K562 (cell line): Measurements from ENCODE around the gene CITED1. TPM values are rescaled to one million over a fixed set of nuclear protein-coding genes. Genes with fewer than 3 reads are reported as not detected.
A peak's percentile ranks its signal among the peaks of the same experiment; 100 is the strongest.

Source experiments
- ATAC-seq: fragments of 200-7000 bp; cut with Tn5 transposase; 3 replicates; pipeline ENCODE4 v1.9.1; 2020; ENCODE audit warnings: moderate library complexity
- BruUV-seq: library from RNA; stranded (reverse); fragments of 400-500 nt; replicated peaks from 2 replicates; lab custom pipeline; 2021; lab: Mats Ljungman, UMichigan
- CTCF ChIA-PET: fragments of 300-600 bp; formaldehyde crosslinking; extraction: SDS; loops from one replicate; lab custom pipeline; 2021; ENCODE audit warnings: low intra/inter-chr PET ratio; lab: Yijun Ruan, JAX
- POLR2A ChIA-PET: fragments of 300-600, 350-650 bp; sonication (Branson Sonifier 250); formaldehyde crosslinking; extraction: SDS; loops from one replicate; lab custom pipeline; 2021; ENCODE audit warnings: antibody characterized with exemption, inconsistent platforms; lab: Yijun Ruan, JAX
- DNase-seq, 4 experiments: peaks; one replicate each; pipeline versions ENCODE4 v3.0.0 to v3.0.0-alpha.2; 2011 to 2018; ENCODE audit warnings: low spot score in 3 of 4, mixed read lengths in 3 of 4; ENCODE audit errors: extremely low read depth in 1 of 4
- FAIRE-seq: peaks from 2 replicates; lab custom pipeline; 2011; peaks lifted over from hg19 to GRCh38; lab: Jason Lieb, UNC
- H2AFZ ChIP-seq: 2 replicates; pipeline ENCODE4 v1.6.0; 2011; ENCODE audit warnings: low read depth, low read length, control low read depth, inconsistent platforms
- H3K27ac ChIP-seq: fragments of 200-600 bp; 3 replicates; pipeline ENCODE4 v1.8.0; 2011; ENCODE audit warnings: low read depth, mild to moderate bottlenecking, control low read depth, inconsistent platforms, low read length, moderate library complexity, mixed read lengths; ENCODE audit errors: extremely low read depth
- H3K27me3 ChIP-seq, 2 experiments: fragments of 300-600 bp in 1 of 2; 2 replicates in 1 of 2; 3 replicates in 1 of 2; pipeline versions ENCODE4 v1.6.0 to v1.8.0; 2011; ENCODE audit warnings: inconsistent platforms in 2 of 2, low read length in 2 of 2, mild to moderate bottlenecking in 1 of 2, mixed read lengths in 1 of 2, moderate library complexity in 1 of 2; ENCODE audit not compliant: control insufficient read depth in 2 of 2, insufficient read depth in 2 of 2
- H3K36me3 ChIP-seq: fragments of 300-600 bp; 3 replicates; pipeline ENCODE4 v1.8.0; 2011; ENCODE audit warnings: mild to moderate bottlenecking, low read length, inconsistent platforms; ENCODE audit not compliant: control insufficient read depth, insufficient read depth
- H3K4me1 ChIP-seq, 2 experiments: fragments of 200-600 bp in 1 of 2; replicated peaks in 1 of 2; 2 replicates in 1 of 2; 3 replicates in 1 of 2; pipeline versions ENCODE4 v1.5.1 to v1.8.0; 2011; ENCODE audit warnings: inconsistent platforms in 2 of 2, low read length in 2 of 2, mild to moderate bottlenecking in 1 of 2, mixed read lengths in 1 of 2, moderate library complexity in 1 of 2; ENCODE audit not compliant: control insufficient read depth in 2 of 2, insufficient read depth in 2 of 2
- H3K4me2 ChIP-seq: 2 replicates; pipeline ENCODE4 v1.6.1; 2011; ENCODE audit warnings: low read length, control low read depth, inconsistent platforms, mixed read lengths; ENCODE audit not compliant: insufficient read depth
- H3K4me3 ChIP-seq: fragments of 200-600 bp; sonication (generic), shearing (Covaris generic); 2 replicates; pipeline ENCODE4 v1.5.1; 2016; ENCODE audit warnings: control low read depth, inconsistent platforms
- H3K79me2 ChIP-seq: fragments of 200-600 bp; 3 replicates; pipeline ENCODE4 v1.8.0; 2011; ENCODE audit warnings: low read length, inconsistent platforms; ENCODE audit not compliant: control insufficient read depth, insufficient read depth
- H3K9ac ChIP-seq, 2 experiments: 2 replicates each; pipeline versions ENCODE4 v1.6.0 to v1.6.1; 2011; ENCODE audit warnings: low read depth in 2 of 2, low read length in 2 of 2, control low read depth in 1 of 2, inconsistent platforms in 1 of 2, mild to moderate bottlenecking in 1 of 2, mixed read lengths in 1 of 2; ENCODE audit not compliant: insufficient read depth in 1 of 2
- H3K9me1 ChIP-seq: one replicate; pipeline ENCODE4 v1.6.0; 2011; ENCODE audit warnings: inconsistent platforms, mild to moderate bottlenecking, low read length, moderate library complexity; ENCODE audit not compliant: control insufficient read depth, insufficient read depth
- H3K9me3 ChIP-seq: replicated peaks from 2 replicates; pipeline ENCODE4 v1.5.1; 2011; ENCODE audit warnings: low read depth, low read length, inconsistent platforms; ENCODE audit not compliant: control insufficient read depth, insufficient read depth
- H4K20me1 ChIP-seq: replicated peaks from 2 replicates; pipeline ENCODE4 v1.6.1; 2011; ENCODE audit warnings: low read length, inconsistent platforms, mixed read lengths; ENCODE audit not compliant: control insufficient read depth, insufficient read depth
- ATF2 ChIP-seq: sonication (generic); formaldehyde crosslinking; IDR thresholded peaks from 2 replicates; pipeline ENCODE4 v1.8.1; 2022; ENCODE audit warnings: missing genetic modification reagents
- CBX8 ChIP-seq: fragments of 200-600 bp; sonication (generic); IDR thresholded peaks from 2 replicates; pipeline ENCODE4 v1.6.1; 2012; ENCODE audit warnings: borderline replicate concordance, mixed run types, low read depth, mild to moderate bottlenecking, moderate library complexity, mixed read lengths, low read length, control low read depth, inconsistent platforms; ENCODE audit not compliant: poor library complexity, severe bottlenecking; ENCODE audit errors: extremely low read depth
- MBD2 ChIP-seq: sonication (generic); IDR thresholded peaks from 2 replicates; pipeline ENCODE4 v1.6.1; 2016; ENCODE audit warnings: low read depth, borderline replicate concordance
- MTF1 ChIP-seq: fragments of 250-450 bp; sonication (Bioruptor Pico); IDR thresholded peaks from 2 replicates; pipeline ENCODE4 v1.9.0; 2021; ENCODE audit warnings: moderate library complexity, mild to moderate bottlenecking, inconsistent platforms, borderline replicate concordance
- POLR3G ChIP-seq: IDR thresholded peaks from 2 replicates; pipeline ENCODE4 v1.6.1; 2011; ENCODE audit not compliant: insufficient read length, insufficient replicate concordance; ENCODE audit errors: extremely low read depth
- RFX1 ChIP-seq: fragments of 450-650 bp; IDR thresholded peaks from 2 replicates; pipeline ENCODE4 v1.6.1; 2016; ENCODE audit warnings: mild to moderate bottlenecking, moderate library complexity
- SP1 ChIP-seq: sonication (generic); formaldehyde crosslinking; IDR thresholded peaks from 2 replicates; pipeline ENCODE4 v1.8.1; 2022; ENCODE audit warnings: mild to moderate bottlenecking, missing genetic modification reagents
- SRSF1 ChIP-seq: fragments of 200-400 bp; formaldehyde crosslinking; IDR thresholded peaks from 2 replicates; pipeline ENCODE4 v1.6.1; 2017; ENCODE audit warnings: mild to moderate bottlenecking, low read depth, low read length, moderate library complexity
- ZNF655 ChIP-seq: fragments of 250-450 bp; sonication (Bioruptor Pico); IDR thresholded peaks from 2 replicates; pipeline ENCODE4 v1.5.0; 2021
- WGBS: fragments of 100-300 bp; shearing (Covaris generic); methylation state at CpG from one replicate; pipeline ENCODE4 v1.1.6; 2016; ENCODE audit warnings: low coverage, mixed read lengths; ENCODE audit not compliant: insufficient coverage; ENCODE audit errors: missing lambda C conversion rate; 5-methylcytosine and 5-hydroxymethylcytosine counted together
- in situ Hi-C: fragments of 300-500 bp; cut with MboI; formaldehyde crosslinking; loops from 4 replicates; pipeline ENCODE4 v1.15.0; 2018; ENCODE audit warnings: inconsistent platforms, mixed read lengths
- intact Hi-C: fragments of 100-400 bp; cut with micrococcal nuclease; formaldehyde crosslinking; loops from 2 replicates; pipeline ENCODE4 v1.14.2; 2022
- polyA plus RNA-seq, 8 experiments: library from polyadenylated mRNA; depleted of rRNA in 4 of 8; stranded (reverse) in 5 of 8; unstranded in 3 of 8; fragments of >200 nt; fragmentation: Nextera tagmentation in 2 of 8; fragmentation: Illumina TruSeq in 1 of 8; extraction: Ambion mirVana in 2 of 8; extraction: Trizol in 1 of 8; gene quantifications; 2 replicates each; pipeline versions ENCODE4 v1.2.1 to v1.2.3, GENCODE V29; 2011 to 2014; ENCODE audit warnings: inconsistent platforms in 1 of 8, missing spikeins in 1 of 8
- total RNA-seq, 7 experiments: library from RNA; depleted of rRNA in 6 of 7; stranded (reverse); fragments of >200 nt in 6 of 7; fragmentation: Illumina TruSeq in 2 of 7; extraction: Trizol in 2 of 7; gene quantifications; 2 replicates each; pipeline versions ENCODE4 v1.2.1 to v1.2.3, GENCODE V29; 2011 to 2021; ENCODE audit warnings: low replicate concordance in 1 of 7
- TF ChIP-seq, protein P1 (sequence below): sonication (generic); formaldehyde crosslinking; IDR thresholded peaks from 2 replicates; pipeline ENCODE4 v1.8.0; 2022; ENCODE audit warnings: missing genetic modification reagents, mild to moderate bottlenecking, moderate library complexity, borderline replicate concordance

Gene CITED1
- total and polyA plus RNA-seq, 9 of the 15 experiments (the other 6 are each of a cell fraction or from before 2014, with no cell fraction given): 0.56 to 5.8 (median 4.2) TPM

DNA sequence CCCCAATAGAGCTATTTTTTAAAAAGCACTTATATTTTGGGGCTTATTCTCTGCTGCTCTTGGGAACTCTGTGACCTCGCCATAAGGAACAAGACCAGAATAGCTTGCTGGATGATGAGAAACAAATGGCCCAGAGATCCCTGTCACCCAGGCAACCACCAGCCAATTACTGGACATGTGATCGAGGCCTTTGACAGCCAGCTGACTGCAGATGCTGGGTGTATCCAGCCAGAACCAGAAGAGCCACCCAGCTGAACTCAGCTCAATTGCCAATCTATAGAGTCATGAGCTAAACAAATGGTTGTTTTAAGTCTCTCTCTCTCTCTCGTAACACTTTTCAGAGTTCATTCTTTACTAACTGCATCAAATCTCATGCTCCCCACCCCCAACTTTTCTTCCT, 24.4 kb upstream of the CITED1 start:
- Histone ChIP-seq H3K36me3 (no peaks in the 10 kb centered on the region), H3K9ac (no peak overlapping the region), H3K27ac (no peak overlapping the region), H3K9me3 (no peaks in the 10 kb centered on the region), H3K79me2 (no peaks in the 10 kb centered on the region), H3K27me3 (no peaks in the 10 kb centered on the region), H4K20me1 (0 out of 2 replicates have a peak, but pooled peaks cover 4% of the 10 kb centered on the region), H3K9me1 (no peaks in the 10 kb centered on the region), H3K4me2 (no peak overlapping the region), H3K4me3 (no peak overlapping the region), H3K4me1 (no peaks in the 10 kb centered on the region), H2AFZ (no peak overlapping the region)
- no peak for TF ChIP-seq SRSF1
- no peak for TF ChIP-seq ATF2 (CRISPR knock-in tag)
- no peak for TF ChIP-seq MTF1 (CRISPR knock-in tag)
- no peak for TF ChIP-seq ZNF655 (CRISPR knock-in tag)
- no peak for TF ChIP-seq POLR3G
- TF ChIP-seq, protein P1, sequence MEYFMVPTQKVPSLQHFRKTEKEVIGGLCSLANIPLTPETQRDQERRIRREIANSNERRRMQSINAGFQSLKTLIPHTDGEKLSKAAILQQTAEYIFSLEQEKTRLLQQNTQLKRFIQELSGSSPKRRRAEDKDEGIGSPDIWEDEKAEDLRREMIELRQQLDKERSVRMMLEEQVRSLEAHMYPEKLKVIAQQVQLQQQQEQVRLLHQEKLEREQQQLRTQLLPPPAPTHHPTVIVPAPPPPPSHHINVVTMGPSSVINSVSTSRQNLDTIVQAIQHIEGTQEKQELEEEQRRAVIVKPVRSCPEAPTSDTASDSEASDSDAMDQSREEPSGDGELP (CRISPR knock-in tag): peak; percentile 23; the same call in 1 of the 2 replicates
- TF ChIP-seq RFX1: peak; percentile 47
- no peak for TF ChIP-seq SP1 (CRISPR knock-in tag)
- TF ChIP-seq CBX8: no peak
- TF ChIP-seq MBD2: no peak
- whole genome bisulfite sequencing: 41% methylated on average over 3 of the region's 3 CpGs
- no TSS peak for BruUV-seq
- FAIRE-seq (no peak), ATAC-seq (no peak), DNase-seq (no peak)
- CTCF ChIA-PET: no interaction called here
- in situ Hi-C loops (no loop called here), intact Hi-C loops (no loop called here)
- POLR2A ChIA-PET: no interaction called here
